ENCODE data around the gene HIGD1C. TPM values are rescaled to one million over a fixed set of nuclear protein-coding genes. Genes with fewer than 3 reads are reported as not detected.

HIGD1C gene
- total and polyA plus RNA-seq, 2 of the 8 experiments (the other 6 are each of a cell fraction or from before 2014, with no cell fraction given) = not detected

GRCh38 chr12:51009056-51009440 lies 56.7 kb downstream of the HIGD1C start:
- no peak overlapping the region for H2AFZ ChIP-seq (ENCODE audit: low read length)
- FAIRE-seq = no peak
- no peak overlapping the region; a peak in 1 of 4 replicates for H3K4me2 ChIP-seq (ENCODE audit: insufficient read depth in 1 of 2, low read depth in 2 of 2, low read length in 2 of 2)
- ChIA-PET POLR2A (ENCODE audit: partially characterized antibody) (interaction anchor here (0.7 to 2.0 kb wide), 4 partner anchors 9 to 74 kb away, joined by 3 to 13 read pairs (median 4); partner anchors contain the start of genes CSRNP2 and SLC11A2), CTCF (ENCODE audit: partially characterized antibody) (interaction anchor here (1.3 to 1.9 kb wide), 3 partner anchors 17 to 332 kb away, joined by 3 to 4 read pairs (median 4); partner anchors contain the start of gene SLC11A2)
- H3K36me3 ChIP-seq (ENCODE audit: control insufficient read depth in 2 of 4, insufficient read depth in 4 of 4, low read length in 3 of 4) = peaks cover 0 to 6% (median 2%) of the 10 kb centered on the region in 4 experiments; a peak in 3 of 8 replicates
- H3K79me1 ChIP-seq (ENCODE audit: low read depth, low read length) = peaks cover 2% of the 10 kb centered on the region; the same call in 1 of the 2 replicates
- no peak overlapping the region for H2BK120ac ChIP-seq (replicated peaks; ENCODE audit: low read depth, low read length)
- no peak overlapping the region for H2BK5ac ChIP-seq (ENCODE audit: low read depth, low read length)
- H2BK12ac ChIP-seq (ENCODE audit: low read depth, low read length) = no peak overlapping the region
- H2AK5ac ChIP-seq (ENCODE audit: low read depth, low read length) = no peak overlapping the region
- H3K14ac ChIP-seq (ENCODE audit: insufficient read length) = no peak overlapping the region
- H3K27me3 ChIP-seq (replicated peaks in 1 of 4; ENCODE audit: control insufficient read depth in 3 of 4, extremely low read depth in 1 of 4, insufficient read depth in 3 of 4, low read length in 3 of 4) = no peaks in the 10 kb centered on the region
- H3K4ac ChIP-seq (replicated peaks; ENCODE audit: insufficient read length, low read depth, low read length) = no peak overlapping the region
- H3K79me2 ChIP-seq (ENCODE audit: control insufficient read depth in 1 of 2, insufficient read depth in 2 of 2, low read length in 2 of 2) = peaks cover 0 to 37% of the 10 kb centered on the region in 2 experiments; a peak in 2 of 4 replicates
- no peaks in the 10 kb centered on the region for H4K20me1 ChIP-seq (replicated peaks in 1 of 2; ENCODE audit: control insufficient read depth in 1 of 2, insufficient read depth in 2 of 2, low read length in 2 of 2)
- H3K27ac ChIP-seq (ENCODE audit: low read depth, low read length) = no peak overlapping the region
- H2BK20ac ChIP-seq (ENCODE audit: low read length) = no peak overlapping the region
- WGBS, 2 experiments (ENCODE audit: extremely low coverage in 1 of 2, insufficient coverage in 1 of 2, insufficient read length in 1 of 2, insufficient replicate concordance in 2 of 2, low coverage in 1 of 2, low lambda C conversion rate in 2 of 2, missing lambda C conversion rate in 1 of 2) = 76% methylated on average over 8 of the region's 8 CpGs; no CpG with 5 or more reads in 1 of the 2 experiments
- H3K23ac ChIP-seq (ENCODE audit: insufficient read length) = peak overlapping the region; percentile 74
- no peak overlapping the region for H3K18ac ChIP-seq (ENCODE audit: extremely low read depth, low read length)
- peaks cover 0 to 6% (median 3%) of the 10 kb centered on the region in 4 experiments; a peak in 4 of 7 replicates for H3K4me1 ChIP-seq (replicated peaks in 1 of 4; ENCODE audit: control insufficient read depth in 3 of 4, insufficient read depth in 4 of 4, low read length in 3 of 4)
- no peak for DNase-seq (ENCODE audit: low read depth in 1 of 2, low spot score in 2 of 2)
- no peak overlapping the region for H2BK15ac ChIP-seq (ENCODE audit: low read length)
- H3K56ac ChIP-seq (replicated peaks; ENCODE audit: insufficient read length, low read depth, low read length) = no peak overlapping the region
- no peaks in the 10 kb centered on the region for H3K9me3 ChIP-seq (ENCODE audit: insufficient read depth in 2 of 2, low read depth in 1 of 2, low read length in 1 of 2)
- H3K23me2 ChIP-seq (ENCODE audit: low read depth, low read length) = no peaks in the 10 kb centered on the region
- no peak overlapping the region for H4K91ac ChIP-seq (replicated peaks; ENCODE audit: insufficient read length, low read length)
- no peak overlapping the region for H4K8ac ChIP-seq (ENCODE audit: extremely low read depth, insufficient read depth, low read length)
- H4K5ac ChIP-seq (ENCODE audit: insufficient read length, low read depth, low read length) = peak overlapping the region; percentile 42
- H3K9ac ChIP-seq (replicated peaks in 1 of 4; ENCODE audit: extremely low read depth in 1 of 4, low read depth in 3 of 4, low read length in 3 of 4) = no peak overlapping the region
- H3K4me3 ChIP-seq (ENCODE audit: extremely low read depth in 1 of 4, insufficient read depth in 2 of 4, low read depth in 3 of 4, low read length in 4 of 4) = no peak overlapping the region
- TF ChIP-seq CTBP2 (IDR thresholded peaks at IDR 0.05; ENCODE audit: borderline replicate concordance, insufficient read depth, insufficient read length, low read length) (no peak), POU5F1 (IDR thresholded peaks at IDR 0.05; ENCODE audit: low read depth, low read length) (no peak)

Measured in H1 (cell line).